HL-60 (cell line): ENCODE data around the gene HSD3B2.

ENCODE experiments used
- GABPA ChIP-seq: IDR thresholded peaks from 2 replicates; pipeline ENCODE4 v1.6.1; 2012; ENCODE audit warnings: low read depth
- REST ChIP-seq: IDR thresholded peaks from 2 replicates; pipeline ENCODE4 v1.6.1; 2012; ENCODE audit warnings: low read depth; ENCODE audit not compliant: insufficient replicate concordance
- SPI1 ChIP-seq: IDR thresholded peaks from 2 replicates; pipeline ENCODE4 v1.6.1; 2012; ENCODE audit warnings: low read depth, mild to moderate bottlenecking, borderline replicate concordance
- TF ChIP-seq, protein P1 (sequence below): IDR thresholded peaks from one replicate; pipeline ENCODE4 v1.5.1; 2011; ENCODE audit warnings: low read length, control low read depth, inconsistent platforms; ENCODE audit not compliant: insufficient read depth

DNA sequence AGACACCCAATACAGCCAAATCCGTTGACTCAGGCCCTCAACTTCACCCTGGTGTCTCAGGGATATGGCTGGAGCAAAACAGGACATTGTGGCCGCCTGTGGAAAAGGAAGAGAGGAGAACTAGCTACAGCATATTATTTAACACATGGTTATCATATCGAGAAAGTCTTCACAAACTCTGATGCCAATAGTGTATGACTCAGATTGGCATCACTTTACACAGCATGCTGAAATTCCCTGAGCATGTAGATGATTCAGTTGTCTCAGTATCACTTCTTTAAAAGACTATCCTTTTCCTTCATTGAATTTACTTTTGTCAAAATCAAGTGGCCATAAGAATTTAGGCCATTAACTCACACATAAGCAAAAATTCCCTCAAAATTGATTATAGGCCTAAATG, 20.1 kb downstream of the HSD3B2 start:
- TF ChIP-seq, protein P1, sequence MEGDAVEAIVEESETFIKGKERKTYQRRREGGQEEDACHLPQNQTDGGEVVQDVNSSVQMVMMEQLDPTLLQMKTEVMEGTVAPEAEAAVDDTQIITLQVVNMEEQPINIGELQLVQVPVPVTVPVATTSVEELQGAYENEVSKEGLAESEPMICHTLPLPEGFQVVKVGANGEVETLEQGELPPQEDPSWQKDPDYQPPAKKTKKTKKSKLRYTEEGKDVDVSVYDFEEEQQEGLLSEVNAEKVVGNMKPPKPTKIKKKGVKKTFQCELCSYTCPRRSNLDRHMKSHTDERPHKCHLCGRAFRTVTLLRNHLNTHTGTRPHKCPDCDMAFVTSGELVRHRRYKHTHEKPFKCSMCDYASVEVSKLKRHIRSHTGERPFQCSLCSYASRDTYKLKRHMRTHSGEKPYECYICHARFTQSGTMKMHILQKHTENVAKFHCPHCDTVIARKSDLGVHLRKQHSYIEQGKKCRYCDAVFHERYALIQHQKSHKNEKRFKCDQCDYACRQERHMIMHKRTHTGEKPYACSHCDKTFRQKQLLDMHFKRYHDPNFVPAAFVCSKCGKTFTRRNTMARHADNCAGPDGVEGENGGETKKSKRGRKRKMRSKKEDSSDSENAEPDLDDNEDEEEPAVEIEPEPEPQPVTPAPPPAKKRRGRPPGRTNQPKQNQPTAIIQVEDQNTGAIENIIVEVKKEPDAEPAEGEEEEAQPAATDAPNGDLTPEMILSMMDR, result no peak
- TF ChIP-seq SPI1, result no peak
- TF ChIP-seq REST, result no peak
- TF ChIP-seq GABPA, result no peak
